A549 treated with AZD9567 at 1 μM for 4 hours (cell line): ENCODE measurements around the gene DNM2. TPM values are rescaled to one million over a fixed set of nuclear protein-coding genes. Genes with fewer than 3 reads are reported as not detected.

Source experiments
- total RNA-seq: library from RNA; stranded (reverse); fragments of 200-300 nt; extraction: Qiagen RNA extraction; gene quantifications from 5 replicates; pipeline ENCODE4 v1.2.3, GENCODE V29; 2022; ENCODE audit not compliant: insufficient read depth

DNM2 gene
- 47.4 to 60.0 TPM (median 56.2 TPM) in 5 replicates for total RNA-seq

DNA sequence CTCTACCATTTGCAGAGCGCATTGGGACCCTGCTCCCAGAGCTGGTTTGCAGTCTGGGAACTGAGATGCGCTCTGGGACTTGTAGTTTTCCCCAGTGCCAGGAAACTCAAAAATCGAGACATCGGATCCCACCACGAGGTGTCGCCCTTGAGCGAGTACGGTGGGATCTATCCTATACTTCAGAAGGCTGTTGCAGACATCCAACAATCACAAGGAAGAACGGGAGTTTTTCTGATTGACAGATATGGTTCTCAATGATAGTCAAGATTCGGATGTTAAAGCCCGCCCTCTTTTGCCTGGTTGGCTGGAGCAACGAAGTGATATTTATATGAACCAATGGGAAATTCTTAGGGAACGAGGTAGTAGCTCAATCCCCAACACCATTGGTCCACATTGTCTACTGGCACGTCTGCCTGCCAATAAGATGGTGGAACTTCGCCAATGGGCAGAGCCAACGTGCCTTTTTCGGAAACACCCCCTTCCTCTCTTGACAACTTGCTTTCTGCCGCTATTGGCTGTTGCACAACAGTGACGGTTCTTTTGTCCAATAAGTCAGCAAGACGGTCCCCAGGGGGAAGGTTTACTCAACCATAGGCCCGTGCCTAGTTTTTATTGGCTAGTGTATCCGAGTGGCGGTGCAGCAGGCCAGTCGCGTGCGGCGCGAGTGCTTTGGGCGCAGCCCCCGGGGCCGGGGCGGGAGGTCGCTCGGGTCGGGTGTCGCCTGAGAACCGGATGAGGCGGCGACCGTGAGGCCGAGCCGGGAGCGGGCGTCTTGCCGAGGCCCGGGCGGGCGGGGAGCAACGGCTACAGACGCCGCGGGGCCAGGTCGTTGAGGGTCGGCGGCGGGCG lies at the start of gene DNM2:
DNM2 (plus strand) TSS at position 724 of the 849 bp plus-strand sequence. CDS start 164 bp downstream, outside the sequence.

DNA sequence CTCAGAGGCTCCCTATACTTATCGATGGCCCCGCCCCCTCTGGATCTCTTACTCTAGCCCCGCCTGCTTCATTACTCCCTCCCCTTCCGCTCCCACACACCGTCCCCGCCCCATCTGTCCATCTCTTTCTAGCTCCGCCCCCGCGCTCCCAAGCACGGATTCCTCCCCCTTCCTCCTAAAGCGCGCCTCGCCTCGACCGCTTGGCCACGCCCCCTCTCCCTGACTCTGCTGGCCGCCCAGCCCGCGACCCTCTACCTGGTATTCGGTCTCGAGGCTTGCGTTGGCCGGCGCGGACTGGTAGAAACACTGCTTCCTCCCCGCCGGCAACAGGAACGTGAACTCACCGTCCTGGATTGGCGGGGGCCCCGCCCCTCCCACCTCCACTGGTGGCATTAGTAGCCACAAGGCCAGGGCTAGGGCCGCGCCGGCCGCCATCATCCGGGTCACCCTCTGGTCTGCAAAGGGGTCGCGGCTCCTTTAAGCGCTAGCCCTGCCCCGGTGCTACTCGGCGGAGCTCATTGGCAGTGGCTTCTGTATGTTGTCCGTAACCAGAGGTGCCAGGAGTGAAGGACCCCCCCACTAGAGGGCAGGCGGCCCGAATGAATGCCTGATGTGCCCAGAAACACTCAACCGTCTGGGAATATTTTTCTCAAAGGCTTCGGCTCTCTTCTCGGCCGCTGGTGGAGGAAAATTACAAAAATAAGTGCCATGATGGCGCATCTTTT lies 118.0 kb downstream of the DNM2 start, which contains the start of gene TMED1:
TMED1 (minus strand) TSS at position 459 of the 725 bp plus-strand sequence; CDS start at position 438, 21 bp downstream.

DNA sequence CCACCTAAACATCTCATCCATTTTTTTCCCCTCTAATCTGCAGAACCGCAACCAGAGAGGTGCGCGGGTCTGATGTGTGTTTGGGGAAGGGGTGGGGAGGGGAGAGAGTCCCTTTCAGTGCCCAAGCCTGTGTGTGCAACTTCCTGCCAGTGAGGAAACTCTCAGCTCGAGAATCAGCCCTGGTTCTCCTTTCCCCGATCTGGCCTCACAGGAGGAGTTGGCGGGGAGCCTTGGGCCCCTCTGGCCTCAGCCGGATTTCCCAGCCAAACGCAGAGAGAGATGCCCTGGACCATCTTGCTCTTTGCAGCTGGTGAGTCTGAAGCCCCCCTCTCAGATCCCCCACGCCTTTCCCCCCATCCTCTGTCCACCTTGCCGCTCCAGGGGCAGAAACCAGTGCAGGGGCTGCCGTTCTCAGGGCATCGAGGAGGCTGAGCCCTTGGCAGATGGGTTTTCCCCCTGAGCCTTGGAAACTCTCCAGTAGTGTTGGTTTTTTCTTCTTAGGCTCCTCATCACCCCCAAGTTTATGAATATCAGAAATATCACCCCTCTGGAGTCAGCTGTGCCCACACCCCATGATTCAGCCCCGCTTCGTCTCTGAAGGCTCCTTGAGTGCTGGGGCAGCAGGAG lies 130.5 kb downstream of the DNM2 start, which contains the start of gene C19orf38:
C19orf38 (plus strand) TSS at position 186 of the 627 bp plus-strand sequence; CDS start at position 280, 94 bp downstream.

DNA sequence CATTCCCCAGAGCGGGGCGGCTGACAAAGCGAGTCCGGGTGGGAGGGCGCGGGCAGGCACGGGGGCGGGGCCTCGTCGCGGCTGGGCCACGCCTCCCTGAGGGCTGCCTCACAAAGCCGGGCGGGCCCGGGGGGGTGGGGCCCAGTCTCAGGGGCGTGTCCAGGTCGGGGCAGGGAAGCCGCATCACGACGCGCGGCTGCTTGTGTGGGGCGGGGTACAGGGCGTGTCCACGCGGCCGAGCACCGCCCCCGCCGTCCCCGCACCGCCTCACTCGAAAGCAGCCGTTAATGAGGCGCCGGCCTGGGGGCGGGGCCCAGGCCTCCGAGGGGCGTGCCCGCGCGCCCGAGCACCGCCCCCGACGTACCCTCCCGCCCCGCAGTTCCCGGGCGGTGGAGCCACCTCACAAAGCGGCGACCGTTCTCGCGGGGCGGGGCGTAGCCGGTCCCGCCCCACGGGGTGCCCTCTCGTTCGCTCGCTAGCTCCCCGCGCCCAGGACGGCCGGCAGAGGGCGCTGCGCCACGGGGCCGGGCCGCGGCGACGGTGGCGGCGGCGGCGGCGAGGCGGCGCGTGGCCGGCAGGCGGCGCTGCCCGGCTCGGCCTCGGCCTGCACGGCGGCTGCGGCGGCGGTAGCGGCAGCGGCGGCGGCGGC lies 153.2 kb downstream of the DNM2 start, which contains the start of gene CARM1:
CARM1 (plus strand) TSS at position 599 of the 649 bp plus-strand sequence. CDS start 150 bp downstream, outside the sequence.

Other genes with a start within 250 kb of the DNM2 start
- gene KEAP1, start 214.7 kb upstream of the DNM2 start, total RNA-seq: 48.2 to 57.6 TPM (median 51.6 TPM) in 5 replicates
- gene S1PR5, start 200.6 kb upstream of the DNM2 start, total RNA-seq: 1.5 to 2.4 TPM (median 1.9 TPM) in 5 replicates
- 21.6 to 27.9 TPM (median 22.2 TPM) in 5 replicates for gene ATG4D, start 174.2 kb upstream of the DNM2 start, total RNA-seq
- gene KRI1, start 152.1 kb upstream of the DNM2 start, total RNA-seq: 17.0 to 19.5 TPM (median 17.9 TPM) in 5 replicates
- gene CDKN2D, start 149.1 kb upstream of the DNM2 start, total RNA-seq: 2.0 to 8.7 TPM (median 7.2 TPM) in 5 replicates
- 12.1 to 49.7 TPM (median 42.2 TPM) in 5 replicates for gene AP1M2, start 130.8 kb upstream of the DNM2 start, total RNA-seq
- 5.9 to 23.2 TPM (median 7.5 TPM) in 5 replicates for gene SLC44A2, start 92.5 kb upstream of the DNM2 start, total RNA-seq
- 133 to 177 TPM (median 167 TPM) in 5 replicates for gene ILF3, start 63.7 kb upstream of the DNM2 start, total RNA-seq
- 34.5 to 41.7 TPM (median 37.3 TPM) in 5 replicates for gene QTRT1, start 16.6 kb upstream of the DNM2 start, total RNA-seq
- 30.1 to 34.4 TPM (median 32.3 TPM) in 5 replicates for gene TMED1, start 118.1 kb downstream of the DNM2 start, total RNA-seq
- gene C19orf38, start 130.3 kb downstream of the DNM2 start, total RNA-seq: 0.10 to 0.21 TPM (median 0.15 TPM) in 4 of 5 replicates, not detected in the other
- 35.4 to 49.5 TPM (median 45.5 TPM) in 5 replicates for gene CARM1, start 153.5 kb downstream of the DNM2 start, total RNA-seq
- gene YIPF2, start 210.6 kb downstream of the DNM2 start, total RNA-seq: 8.1 to 21.5 TPM (median 19.2 TPM) in 5 replicates
- gene TIMM29, start 210.7 kb downstream of the DNM2 start, total RNA-seq: 9.3 to 20.1 TPM (median 18.5 TPM) in 5 replicates
- 9.4 to 11.6 TPM (median 10.2 TPM) in 5 replicates for gene SMARCA4, start 243.0 kb downstream of the DNM2 start, total RNA-seq